Skeletal muscle satellite cell (primary cell): ENCODE results near the gene SESN1.
"Not testable (repeated sequence)": the region's sequence is repeated elsewhere in the genome, so short reads cannot be mapped to it uniquely, and the experiment has no call there.

ENCODE experiments used
- H3K27me3 ChIP-seq: 2 replicates; pipeline ENCODE4 v1.7.0; 2013; ENCODE audit warnings: low read length; ENCODE audit not compliant: control insufficient read depth, insufficient read depth
- H3K36me3 ChIP-seq: 2 replicates; pipeline ENCODE4 v1.7.0; 2013; ENCODE audit warnings: mild to moderate bottlenecking, control low read depth, low read length; ENCODE audit not compliant: insufficient read depth
- H3K4me1 ChIP-seq: 2 replicates; pipeline ENCODE4 v1.7.0; 2013; ENCODE audit warnings: low read length; ENCODE audit not compliant: control insufficient read depth, insufficient read depth
- H3K4me2 ChIP-seq: 2 replicates; pipeline ENCODE4 v1.7.0; 2013; ENCODE audit warnings: mild to moderate bottlenecking, low read length
- H3K4me3 ChIP-seq: 2 replicates; pipeline ENCODE4 v1.7.0; 2013; ENCODE audit warnings: low read length
- H3K9ac ChIP-seq: 2 replicates; pipeline ENCODE4 v1.7.0; 2013; ENCODE audit warnings: mild to moderate bottlenecking, low read depth, low read length, moderate library complexity
- H3K9me3 ChIP-seq: replicated peaks from 2 replicates; pipeline ENCODE4 v1.7.0; 2013; ENCODE audit warnings: mild to moderate bottlenecking, control low read depth, low read length

SESN1 gene

DNA sequence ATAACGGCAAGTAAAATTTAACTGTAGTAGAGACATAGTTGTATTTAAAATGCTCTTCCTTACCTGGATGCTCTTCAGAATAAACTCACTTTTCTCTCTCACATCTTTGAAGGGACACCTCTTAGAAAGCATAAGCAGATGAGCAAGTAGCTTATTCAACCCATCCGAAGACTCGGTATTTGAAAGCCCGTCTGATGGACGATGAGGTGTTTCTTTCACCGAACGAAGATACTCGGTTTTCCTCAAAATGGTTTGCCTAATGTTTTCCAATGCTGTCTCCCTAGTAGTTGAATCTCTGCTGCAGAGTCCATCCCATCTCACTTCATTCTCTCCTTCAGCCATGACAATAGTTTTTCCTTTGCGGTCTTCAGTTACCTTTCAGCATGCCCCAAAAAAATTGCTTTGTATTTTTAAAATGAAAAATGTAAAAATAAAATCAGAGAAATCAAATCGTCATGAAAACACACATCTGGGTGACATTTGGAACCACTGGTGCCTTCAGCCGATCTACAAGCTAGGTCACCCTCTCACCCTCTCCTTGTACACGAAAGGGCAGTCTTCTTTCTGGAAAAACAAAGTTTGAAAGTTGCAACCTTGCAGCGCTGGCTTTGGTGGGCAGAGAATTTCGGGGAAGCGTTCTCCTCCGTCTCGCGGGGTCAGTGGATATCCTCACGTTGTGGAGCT lies 772 bp downstream of the SESN1 start:
- peak overlapping the region; percentile 87 for H3K4me3 ChIP-seq
- H3K4me1 ChIP-seq: peaks cover 17% of the 10 kb centered on the region
- peak overlapping the region; percentile 90 for H3K9ac ChIP-seq
- H3K4me2 ChIP-seq: peak overlapping the region; percentile 83
- H3K9me3 ChIP-seq: no peaks in the 10 kb centered on the region
- H3K27me3 ChIP-seq: no peaks in the 10 kb centered on the region
- H3K36me3 ChIP-seq: no peaks in the 10 kb centered on the region

DNA sequence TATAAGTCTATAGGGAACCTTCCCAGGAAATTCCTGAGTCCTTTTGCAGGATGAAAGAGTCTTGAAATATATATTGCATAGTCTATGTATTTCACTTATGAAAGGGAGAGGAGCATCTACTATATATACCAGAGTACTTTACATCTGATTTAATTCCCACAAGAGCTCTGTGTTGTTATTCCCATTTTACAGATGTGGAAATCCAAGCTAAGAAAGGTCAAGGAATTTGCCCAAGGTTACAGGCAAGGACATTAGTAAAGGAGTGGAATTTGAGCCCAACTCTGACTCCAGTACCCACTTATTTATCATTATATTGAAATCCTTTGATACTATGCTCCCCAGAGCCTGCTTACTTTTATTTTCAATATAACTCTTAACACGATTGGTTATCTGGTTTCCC lies 2.6 kb downstream of the SESN1 start:
- H3K4me2 ChIP-seq: peak overlapping the region; percentile 83
- H3K4me1 ChIP-seq: peaks cover 17% of the 10 kb centered on the region
- H3K4me3 ChIP-seq: peak overlapping the region; percentile 87
- H3K36me3 ChIP-seq: no peaks in the 10 kb centered on the region
- no peaks in the 10 kb centered on the region for H3K27me3 ChIP-seq
- H3K9ac ChIP-seq: peak overlapping the region; percentile 90
- H3K9me3 ChIP-seq: no peaks in the 10 kb centered on the region

DNA sequence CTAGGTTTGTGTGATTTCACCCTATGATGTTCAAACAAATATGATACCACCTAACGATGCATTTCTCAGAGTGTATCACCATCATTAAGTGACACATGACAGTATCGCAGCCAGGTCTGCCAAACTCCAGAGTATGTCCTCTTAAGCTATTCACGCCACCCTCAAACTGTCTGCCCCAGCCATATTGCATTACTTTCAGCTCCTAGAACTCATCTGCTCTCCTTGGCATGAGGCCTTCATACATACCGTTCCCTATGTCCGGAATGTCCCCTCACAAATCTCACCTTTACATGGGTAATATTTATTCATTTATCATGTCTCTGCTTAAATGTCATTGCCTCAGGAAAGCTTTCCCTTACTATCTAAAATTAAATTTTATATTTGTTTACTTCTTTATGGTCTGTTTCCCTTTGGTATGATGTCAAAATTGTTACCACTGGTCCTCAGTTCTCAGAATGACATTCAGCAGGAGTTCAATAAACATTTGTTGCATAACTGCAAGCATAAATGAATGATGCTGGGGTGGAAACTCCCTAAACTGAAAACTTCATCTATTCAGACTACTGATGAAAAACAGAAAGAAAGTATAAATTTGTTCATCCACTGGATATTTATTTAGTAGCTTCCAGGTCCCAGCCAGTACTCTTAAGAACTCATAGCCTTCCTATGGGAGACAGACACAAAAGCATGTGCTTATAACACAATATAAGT lies 3.2 kb downstream of the SESN1 start:
- Histone ChIP-seq H3K9ac (no peak overlapping the region), H3K4me3 (peak overlapping the region; percentile 87), H3K4me1 (peaks cover 13% of the 10 kb centered on the region)

DNA sequence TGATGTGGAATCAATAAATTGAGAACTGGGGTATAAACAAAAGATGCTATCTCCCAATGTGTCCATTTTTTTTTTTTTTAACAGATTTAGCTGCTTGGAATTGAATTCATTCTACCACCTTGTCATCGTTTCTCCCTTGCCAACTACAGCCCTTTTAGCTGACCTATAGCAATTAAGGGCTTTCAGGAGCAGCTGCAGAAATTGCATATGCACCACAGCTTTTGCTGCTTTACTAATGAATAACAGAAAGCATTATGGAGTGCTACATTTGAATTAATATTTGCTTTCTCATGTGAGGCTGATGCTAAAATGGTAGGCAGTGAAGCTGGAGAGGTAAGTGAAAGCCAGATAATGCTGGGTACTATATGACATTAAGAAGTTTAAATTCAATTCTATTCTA lies 5.7 kb downstream of the SESN1 start:
- no peaks in the 10 kb centered on the region for H3K9me3 ChIP-seq
- H3K4me1 ChIP-seq: peaks cover 8% of the 10 kb centered on the region
- H3K36me3 ChIP-seq: no peaks in the 10 kb centered on the region
- no peak overlapping the region for H3K4me3 ChIP-seq
- no peaks in the 10 kb centered on the region for H3K27me3 ChIP-seq
- H3K4me2 ChIP-seq: no peak overlapping the region
- no peak overlapping the region for H3K9ac ChIP-seq

More for the DNA sequence above, 3.2 kb downstream of the SESN1 start:
- Histone ChIP-seq H3K4me2 (peak overlapping the region; percentile 83), H3K36me3 (no peaks in the 10 kb centered on the region), H3K27me3 (no peaks in the 10 kb centered on the region), H3K9me3 (no peaks in the 10 kb centered on the region)

DNA sequence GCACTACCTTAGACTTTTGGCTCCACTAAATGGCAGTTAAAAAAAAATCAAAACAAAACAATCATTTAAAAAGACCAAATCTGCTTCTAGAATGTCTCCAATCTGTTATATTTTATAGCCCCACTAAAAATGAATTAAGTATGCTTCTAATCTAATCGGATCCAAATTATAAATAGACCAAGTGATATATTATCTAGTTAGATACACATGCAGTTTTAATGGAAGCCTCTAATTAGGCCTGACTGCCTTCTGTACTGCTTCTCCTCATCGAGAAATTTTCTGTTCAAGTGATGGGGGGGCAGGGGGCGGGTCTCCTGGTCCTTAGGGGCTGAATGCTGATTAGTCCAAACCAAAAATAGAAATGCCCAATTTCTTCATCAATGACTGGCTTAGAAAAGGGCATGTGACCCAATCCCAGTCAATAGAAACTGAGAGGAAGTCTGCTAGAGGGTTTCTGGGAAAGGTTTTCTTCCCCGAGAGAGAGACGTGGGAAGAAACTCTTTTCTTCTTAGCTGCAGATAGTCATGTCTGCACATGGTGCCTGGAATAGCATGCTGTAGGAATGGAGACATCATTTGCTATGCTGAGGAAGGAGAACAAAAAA lies 6.9 kb downstream of the SESN1 start:
- Histone ChIP-seq H3K36me3 (no peaks in the 10 kb centered on the region), H3K4me3 (no peak overlapping the region), H3K4me1 (peaks cover 8% of the 10 kb centered on the region), H3K9me3 (no peaks in the 10 kb centered on the region), H3K27me3 (no peaks in the 10 kb centered on the region), H3K9ac (no peak overlapping the region), H3K4me2 (no peak overlapping the region)

DNA sequence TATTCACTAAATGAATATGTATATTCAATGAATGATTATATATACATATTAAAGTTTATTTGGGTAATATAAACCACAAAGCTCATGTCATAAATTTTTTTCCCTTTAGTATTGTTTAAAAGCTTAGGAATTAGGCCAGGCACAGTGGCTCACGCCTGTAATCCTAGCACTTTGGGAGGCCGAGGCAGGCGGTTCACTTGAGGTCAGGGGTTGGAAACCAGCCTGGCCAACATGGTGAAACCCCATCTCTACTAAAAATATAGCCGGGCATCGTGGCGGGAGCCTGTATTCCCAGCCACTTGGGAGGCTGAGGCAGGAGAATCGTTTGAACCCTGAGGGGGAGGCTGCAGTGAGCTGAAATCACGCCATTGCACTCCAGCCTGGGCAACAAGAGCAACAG lies 10.5 kb downstream of the SESN1 start:
- H3K4me1 ChIP-seq, H3K9me3 ChIP-seq, H3K9ac ChIP-seq, H3K27me3 ChIP-seq, H3K36me3 ChIP-seq, H3K4me3 ChIP-seq, H3K4me2 ChIP-seq: not testable (repeated sequence)

DNA sequence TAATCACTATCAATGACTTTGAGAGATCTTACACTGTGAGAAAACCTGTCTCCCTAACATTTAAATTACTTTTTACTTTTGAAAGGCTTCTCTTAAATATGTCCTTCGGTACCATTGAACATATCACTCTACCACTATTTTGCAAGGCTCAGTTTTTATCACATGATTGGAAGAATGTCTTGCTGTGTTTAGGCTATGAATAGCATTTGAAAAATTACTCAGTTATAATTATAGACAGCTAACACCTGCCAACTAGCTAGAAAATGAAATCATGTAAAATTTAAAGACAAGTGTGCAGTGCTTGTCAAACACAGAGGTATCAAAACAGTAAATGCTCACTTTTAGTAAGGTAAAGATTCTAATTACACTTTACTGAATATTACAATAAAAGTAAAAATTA lies 11.0 kb downstream of the SESN1 start:
- H3K27me3 ChIP-seq: no peaks in the 10 kb centered on the region
- no peaks in the 10 kb centered on the region for H3K9me3 ChIP-seq
- no peaks in the 10 kb centered on the region for H3K36me3 ChIP-seq
- no peak overlapping the region for H3K9ac ChIP-seq
- H3K4me1 ChIP-seq: no peaks in the 10 kb centered on the region
- no peak overlapping the region for H3K4me2 ChIP-seq
- no peak overlapping the region for H3K4me3 ChIP-seq

DNA sequence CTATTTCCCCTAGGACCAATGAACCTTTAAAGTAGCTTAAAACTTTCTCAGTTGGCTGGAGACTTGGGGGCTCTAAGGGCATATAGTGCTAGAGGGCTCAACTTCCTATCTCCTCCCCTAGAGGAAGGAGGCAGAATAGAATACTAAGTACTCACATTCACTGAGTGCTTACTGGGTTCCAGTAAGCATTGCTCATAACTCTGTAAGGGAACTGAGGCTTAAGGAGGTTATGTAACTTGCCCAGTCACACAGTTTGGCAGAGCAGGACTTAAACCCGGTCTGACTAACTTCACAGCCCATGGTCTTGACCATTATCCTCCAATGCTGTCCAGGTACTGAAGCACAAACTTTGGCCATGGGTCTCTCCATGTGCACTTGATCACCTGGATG lies 12.5 kb downstream of the SESN1 start:
- Histone ChIP-seq H3K27me3 (no peaks in the 10 kb centered on the region), H3K4me1 (no peaks in the 10 kb centered on the region), H3K4me2 (no peak overlapping the region), H3K36me3 (no peaks in the 10 kb centered on the region), H3K9me3 (no peaks in the 10 kb centered on the region), H3K4me3 (no peak overlapping the region), H3K9ac (no peak overlapping the region)

DNA sequence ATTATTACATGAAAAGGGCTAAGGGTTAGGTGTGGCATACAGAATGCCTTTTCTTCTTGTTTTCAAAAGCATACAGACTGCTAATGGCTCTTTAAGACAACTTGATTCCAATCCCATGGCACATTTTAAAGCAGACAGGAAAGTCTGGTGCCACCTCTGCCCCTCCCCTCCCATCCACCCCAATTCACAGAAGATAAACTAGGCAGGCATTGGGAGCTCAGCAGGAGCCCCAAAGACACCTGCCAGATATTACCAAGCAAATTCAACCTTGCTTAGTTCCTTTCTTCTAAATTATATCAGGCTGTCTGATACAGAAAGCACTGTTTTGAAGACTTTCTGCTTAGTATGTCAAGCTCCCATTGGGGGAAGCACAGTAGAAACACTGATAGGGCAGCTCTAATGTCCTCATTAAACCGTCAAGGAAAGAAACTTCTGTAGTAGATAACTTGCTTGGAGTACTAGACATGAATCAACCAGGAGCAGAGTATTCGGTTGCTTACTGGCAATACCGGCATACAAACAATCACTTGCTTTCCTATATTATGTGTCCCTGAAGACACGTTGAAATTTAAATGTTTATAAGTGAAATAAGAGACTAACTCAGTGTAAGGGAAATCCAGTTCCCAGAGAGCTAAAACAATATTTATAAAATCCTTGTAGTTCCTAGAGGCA lies 13.0 kb downstream of the SESN1 start:
- no peaks in the 10 kb centered on the region for H3K9me3 ChIP-seq
- H3K9ac ChIP-seq: no peak overlapping the region
- no peak overlapping the region for H3K4me2 ChIP-seq
- H3K36me3 ChIP-seq: no peaks in the 10 kb centered on the region
- no peaks in the 10 kb centered on the region for H3K4me1 ChIP-seq
- no peaks in the 10 kb centered on the region for H3K27me3 ChIP-seq
- no peak overlapping the region for H3K4me3 ChIP-seq

DNA sequence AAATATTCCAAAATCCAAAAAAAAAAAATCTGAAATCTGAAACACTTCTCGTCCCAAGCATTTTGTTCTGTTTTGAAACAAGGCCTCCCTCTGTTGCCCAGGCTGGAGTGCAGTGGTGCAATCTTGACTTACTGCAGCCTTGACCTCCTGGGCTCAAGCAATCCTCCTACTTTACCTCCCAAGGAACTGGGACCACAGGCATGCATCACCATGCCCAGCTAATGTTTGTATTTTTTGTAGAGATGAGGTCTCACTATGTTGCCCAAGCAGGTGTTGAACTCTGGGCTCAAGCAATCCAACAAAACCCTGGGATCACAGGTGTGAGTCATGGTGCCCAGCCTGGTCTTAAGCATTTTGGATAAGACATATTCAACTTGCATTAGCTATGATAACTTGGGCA lies 13.6 kb downstream of the SESN1 start:
- H3K36me3 ChIP-seq: no peaks in the 10 kb centered on the region
- no peaks in the 10 kb centered on the region for H3K27me3 ChIP-seq
- no peak overlapping the region for H3K4me2 ChIP-seq
- no peak overlapping the region for H3K9ac ChIP-seq
- H3K9me3 ChIP-seq: no peaks in the 10 kb centered on the region
- H3K4me1 ChIP-seq: no peaks in the 10 kb centered on the region
- no peak overlapping the region for H3K4me3 ChIP-seq

DNA sequence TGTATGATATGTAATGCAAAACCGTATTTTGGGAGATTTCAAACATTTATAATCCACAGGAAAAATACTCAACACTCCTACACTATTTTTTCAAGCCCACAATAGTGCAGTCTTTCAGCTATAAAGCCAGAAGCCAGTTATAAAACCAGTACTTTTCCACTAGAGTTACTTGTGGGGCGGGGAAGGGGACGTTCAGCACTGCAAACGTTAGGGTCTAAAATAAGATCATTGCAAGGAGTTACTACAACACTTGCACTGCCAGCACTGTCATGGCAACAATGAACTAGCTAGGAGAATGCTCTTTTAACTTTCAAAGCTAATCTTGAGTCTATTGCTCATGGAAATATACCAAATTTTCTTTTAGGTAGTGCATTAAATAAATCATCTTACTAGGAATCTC lies 14.7 kb downstream of the SESN1 start:
- Histone ChIP-seq H3K4me3 (no peak overlapping the region), H3K36me3 (no peaks in the 10 kb centered on the region)

More for the DNA sequence above, 14.7 kb downstream of the SESN1 start:
- Histone ChIP-seq H3K4me1 (no peaks in the 10 kb centered on the region), H3K4me2 (no peak overlapping the region), H3K9me3 (no peaks in the 10 kb centered on the region), H3K27me3 (no peaks in the 10 kb centered on the region), H3K9ac (no peak overlapping the region)
